ENCODE measurements around the gene CANT1. TPM values are rescaled to one million over a fixed set of nuclear protein-coding genes. Genes with fewer than 3 reads are reported as not detected.

Gene CANT1
- total RNA-seq: 10 to 100 TPM; 48.7 to 51.0 TPM

DNA sequence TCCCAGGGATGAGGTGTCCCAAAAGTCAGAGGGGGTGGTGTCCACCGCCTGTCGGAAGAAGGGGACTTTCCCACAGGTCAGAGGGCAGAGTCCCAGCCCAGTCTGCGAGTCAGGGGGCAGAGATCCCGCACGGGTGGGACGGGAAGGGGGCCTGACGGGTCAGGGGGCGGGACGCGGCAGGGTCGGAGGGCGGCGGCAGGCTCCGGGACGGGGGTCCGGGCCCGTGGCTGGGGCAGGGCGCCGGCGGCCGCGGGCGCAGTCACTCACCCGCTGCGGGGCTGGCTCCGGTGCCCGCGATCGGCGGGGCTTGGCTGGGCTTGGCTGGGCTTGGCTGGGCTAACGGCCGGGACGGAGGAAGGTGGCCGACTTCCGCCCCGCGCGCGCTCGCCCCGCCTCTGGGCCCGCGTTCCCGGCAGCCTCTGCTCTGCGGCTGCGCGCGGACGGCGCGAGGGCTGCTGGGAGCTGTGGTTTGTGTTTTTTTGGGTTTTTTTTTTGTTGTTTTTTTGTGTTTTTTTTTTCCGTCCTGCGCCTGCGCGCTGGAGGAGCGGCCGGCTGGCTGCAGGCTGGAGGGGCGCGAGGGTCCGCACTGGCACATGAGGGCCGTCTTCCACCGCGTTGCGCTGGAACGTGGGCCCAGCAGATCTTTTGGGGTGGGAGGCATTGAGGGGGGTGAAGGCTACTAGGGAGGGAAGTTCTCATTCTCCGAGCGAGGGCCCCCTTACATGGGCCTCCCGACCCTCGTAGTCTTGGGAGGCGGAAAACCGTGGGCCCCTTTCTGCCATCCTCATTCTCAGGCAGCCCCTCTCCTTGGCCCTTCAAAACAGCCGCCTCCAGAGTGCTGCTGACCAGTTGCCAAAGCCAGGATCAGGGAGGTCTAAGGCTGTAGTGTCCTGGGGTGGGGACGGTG, at the start of gene CANT1:
Gene CANT1, minus strand, starts transcription at position 368 of the 907 bp plus-strand sequence. CDS start 12,142 bp downstream, outside the sequence.
- peak within 1 kb of the TSS; percentile 92 for H3K27ac Mint-ChIP-seq

DNA sequence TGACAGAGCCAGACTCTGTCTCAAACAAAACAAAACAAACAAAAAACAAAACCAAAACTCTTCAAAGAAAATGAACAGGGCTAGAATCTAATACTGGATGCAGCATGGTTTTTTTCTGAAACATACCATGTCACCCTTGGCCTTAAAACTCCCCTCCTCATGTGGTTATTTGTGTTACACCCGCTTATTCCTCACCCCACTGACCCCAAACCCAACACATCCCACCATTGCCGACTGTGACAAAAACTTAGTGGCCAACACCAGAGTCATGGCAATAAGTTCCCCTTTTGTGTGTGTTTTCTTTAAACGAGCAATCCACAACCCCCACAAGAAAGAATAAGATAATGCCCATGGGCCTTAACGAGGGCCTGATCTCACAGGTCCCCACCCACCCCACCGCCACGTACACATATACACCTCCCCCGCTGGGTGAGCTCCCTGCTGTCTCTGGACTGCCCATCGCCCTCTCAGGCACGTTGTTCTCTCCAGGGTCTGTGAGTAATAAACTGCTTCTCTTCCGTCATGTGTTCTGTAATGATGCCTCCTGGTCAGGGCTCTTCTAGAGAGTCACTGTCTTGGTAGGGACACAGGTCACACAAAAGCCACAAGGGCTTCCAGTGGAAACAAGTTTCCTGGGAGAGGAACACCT, 48.3 kb upstream of the CANT1 start:
- no peak for DNase-seq
- no peak overlapping the region for H3K4me3 Mint-ChIP-seq
- H3K36me3 Mint-ChIP-seq (ENCODE audit: low read depth): no peaks in the 10 kb centered on the region
- CTCF ChIA-PET: interaction anchor here (1.3 kb wide), 1 partner anchor 30 kb away, joined by 4 read pairs; no protein-coding TSS in a partner anchor
- intact Hi-C loops (cut with micrococcal nuclease): no loop called here
- H3K4me1 Mint-ChIP-seq (ENCODE audit: low read depth): no peaks in the 10 kb centered on the region
- H3K27me3 Mint-ChIP-seq (ENCODE audit: low read depth): peaks cover 2% of the 10 kb centered on the region
- H3K9me3 Mint-ChIP-seq: peaks cover 20% of the 10 kb centered on the region
- H3K27ac Mint-ChIP-seq: no peak overlapping the region

More for the DNA sequence above, at the start of gene CANT1:
- Mint-ChIP-seq H3K9me3 (peaks cover 2% of the 10 kb centered on the region), H3K4me1 (ENCODE audit: low read depth) (peaks cover 37% of the 10 kb centered on the region), H3K4me3 (peak within 1 kb of the TSS; percentile 89), H3K36me3 (ENCODE audit: low read depth) (peaks cover 1% of the 10 kb centered on the region), H3K27me3 (ENCODE audit: low read depth) (peaks cover 1% of the 10 kb centered on the region)
- intact Hi-C loops (cut with micrococcal nuclease): no loop called here
- peak; percentile 86 for DNase-seq
- CTCF ChIA-PET: no interaction called here

DNA sequence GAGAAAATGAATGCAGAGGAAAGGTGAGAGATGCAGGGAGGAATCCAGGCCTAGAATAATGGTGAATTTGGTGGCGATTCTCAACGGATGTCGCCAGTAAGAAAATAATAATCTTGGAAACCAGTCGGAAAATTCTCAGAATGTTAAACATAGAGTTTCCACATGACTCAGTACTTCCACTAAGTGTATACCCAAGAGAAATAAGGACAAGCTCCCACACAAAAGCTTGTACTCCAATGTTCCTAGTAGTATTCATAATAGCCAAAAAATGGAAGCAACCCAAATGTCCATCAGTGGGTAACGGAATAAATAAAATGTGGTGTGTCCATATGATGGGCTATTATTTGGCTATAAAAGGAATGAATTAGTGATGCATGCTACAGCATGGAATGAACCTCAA, 45.6 kb upstream of the CANT1 start:
- Mint-ChIP-seq H3K36me3 (ENCODE audit: low read depth) (no peaks in the 10 kb centered on the region), H3K4me3 (no peak overlapping the region), H3K4me1 (ENCODE audit: low read depth) (no peaks in the 10 kb centered on the region), H3K27me3 (ENCODE audit: low read depth) (peaks cover 2% of the 10 kb centered on the region), H3K27ac (no peak overlapping the region), H3K9me3 (peaks cover 20% of the 10 kb centered on the region)
- CTCF ChIA-PET: no interaction called here
- no peak for DNase-seq
- intact Hi-C loops (cut with micrococcal nuclease): no loop called here

DNA sequence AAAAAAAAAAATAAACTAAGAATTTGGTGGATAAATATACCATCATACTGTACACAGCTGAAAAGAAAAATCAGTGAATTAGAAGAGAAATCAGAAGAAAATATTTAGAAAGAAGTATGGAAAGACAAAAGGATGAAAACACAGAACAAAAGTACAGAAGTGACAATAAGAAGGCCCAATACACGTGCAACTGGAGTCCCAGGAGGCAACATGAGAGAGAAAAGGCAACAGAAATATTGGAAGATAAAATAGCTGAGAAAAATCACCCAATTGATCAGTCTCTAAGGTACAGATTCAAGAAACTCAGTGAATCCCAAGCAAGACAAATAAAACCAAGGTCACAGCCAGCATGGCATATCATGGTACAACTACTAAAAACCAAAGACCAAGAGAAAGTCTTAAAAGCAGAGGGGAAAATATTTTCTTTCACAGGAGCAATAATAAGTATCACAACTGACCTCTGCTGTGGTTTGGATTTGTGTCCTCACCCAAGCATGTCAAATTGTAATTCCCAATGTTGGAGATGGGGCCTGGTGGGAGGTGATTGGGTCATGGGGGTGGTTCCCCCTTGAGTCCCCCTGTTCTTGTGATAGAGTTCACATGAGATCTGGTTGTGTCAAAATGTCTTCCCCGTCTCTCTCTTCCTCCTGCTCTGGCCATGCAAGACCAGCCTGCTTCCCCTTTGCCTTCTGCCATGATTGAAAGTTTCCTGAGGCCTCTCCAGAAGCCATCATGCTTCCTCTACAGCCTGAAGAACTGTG, 44.8 kb upstream of the CANT1 start:
- Mint-ChIP-seq H3K36me3 (ENCODE audit: low read depth) (no peaks in the 10 kb centered on the region), H3K9me3 (peaks cover 20% of the 10 kb centered on the region), H3K27ac (no peak overlapping the region), H3K27me3 (ENCODE audit: low read depth) (peaks cover 2% of the 10 kb centered on the region), H3K4me1 (ENCODE audit: low read depth) (no peaks in the 10 kb centered on the region), H3K4me3 (no peak overlapping the region)
- CTCF ChIA-PET: interaction anchor here (1.0 kb wide), 1 partner anchor 339 kb away, joined by 4 read pairs; no protein-coding TSS in a partner anchor
- intact Hi-C loops (cut with micrococcal nuclease): no loop called here
- DNase-seq: no peak

DNA sequence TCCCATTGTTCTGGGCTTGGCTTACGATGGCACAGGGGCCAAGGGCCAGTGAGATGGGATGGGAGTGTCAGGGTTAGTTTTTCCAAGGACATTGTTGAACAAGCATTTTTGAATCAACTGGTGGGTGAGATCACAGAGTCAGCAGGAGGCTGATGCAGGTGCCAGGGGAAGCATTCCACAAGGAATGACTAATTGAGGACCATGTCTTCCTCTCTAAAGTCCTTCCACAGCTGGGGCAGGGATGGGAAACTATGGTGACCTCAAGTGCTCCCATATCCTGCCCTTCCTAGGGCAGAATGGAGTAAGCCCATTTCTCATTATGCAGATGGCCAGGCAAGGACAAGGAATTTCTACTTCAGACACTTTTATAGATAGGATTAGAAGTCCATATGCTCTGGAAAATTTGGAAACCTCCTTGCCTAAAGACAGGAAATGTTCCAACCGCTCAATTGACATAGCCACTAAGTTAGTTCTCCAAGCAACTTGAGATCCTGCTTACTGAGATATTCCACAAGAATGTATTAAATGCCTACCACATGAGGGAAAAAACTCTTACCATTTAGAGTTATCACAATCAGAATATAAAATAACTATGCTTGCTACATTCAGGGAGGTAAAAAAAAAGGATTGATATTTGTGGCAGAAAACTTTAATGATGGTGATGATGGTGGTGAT, 43.8 kb upstream of the CANT1 start:
- H3K27ac Mint-ChIP-seq: no peak overlapping the region
- CTCF ChIA-PET: interaction anchor here (1.0 kb wide), 1 partner anchor 340 kb away, joined by 4 read pairs; no protein-coding TSS in a partner anchor

DNA sequence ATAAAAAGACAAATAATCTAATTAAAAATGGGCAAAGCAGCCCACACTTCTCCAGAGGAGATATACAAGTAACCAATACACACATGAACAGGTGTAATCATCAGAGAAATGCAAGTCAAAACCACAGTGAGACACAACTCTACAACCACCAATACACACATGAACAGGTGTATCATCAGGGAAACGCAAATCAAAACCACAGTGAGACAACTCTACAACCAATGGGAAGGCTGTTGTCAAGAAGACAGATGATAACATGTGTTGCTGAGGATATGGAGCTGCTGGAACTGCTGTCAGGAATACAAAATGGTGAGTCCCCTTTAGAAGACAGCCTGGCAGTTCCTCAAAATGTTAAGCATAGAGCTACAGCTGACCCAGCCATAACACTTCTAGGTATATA, 42.6 kb upstream of the CANT1 start:
- Mint-ChIP-seq H3K9me3 (peaks cover 16% of the 10 kb centered on the region), H3K36me3 (ENCODE audit: low read depth) (no peaks in the 10 kb centered on the region)

More for the DNA sequence above, 43.8 kb upstream of the CANT1 start:
- Mint-ChIP-seq H3K4me3 (no peak overlapping the region), H3K36me3 (ENCODE audit: low read depth) (no peaks in the 10 kb centered on the region), H3K4me1 (ENCODE audit: low read depth) (no peaks in the 10 kb centered on the region), H3K9me3 (peaks cover 20% of the 10 kb centered on the region), H3K27me3 (ENCODE audit: low read depth) (peaks cover 2% of the 10 kb centered on the region)
- DNase-seq: no peak
- intact Hi-C loops (cut with micrococcal nuclease): no loop called here

DNA sequence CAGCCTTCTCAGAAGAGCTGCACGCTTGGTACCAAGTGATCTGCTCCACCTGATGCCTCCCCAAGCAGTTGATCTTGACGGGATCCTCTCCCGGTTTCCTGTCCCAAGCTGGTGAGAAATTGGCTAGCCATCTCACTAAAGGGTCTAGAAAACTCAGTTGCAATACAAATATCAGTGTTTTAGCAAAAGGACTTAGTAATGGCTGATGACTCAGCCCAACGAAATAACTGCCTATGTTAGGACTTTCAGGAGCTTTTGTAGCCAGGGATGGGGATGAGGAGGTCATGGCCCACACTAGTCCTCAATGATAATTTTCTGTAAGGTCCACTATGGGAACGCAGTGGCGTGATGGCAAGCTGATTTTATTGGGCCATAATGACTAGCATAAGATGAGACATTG, 41.7 kb upstream of the CANT1 start:
- Mint-ChIP-seq H3K27me3 (ENCODE audit: low read depth) (no peaks in the 10 kb centered on the region), H3K36me3 (ENCODE audit: low read depth) (no peaks in the 10 kb centered on the region), H3K27ac (no peak overlapping the region), H3K9me3 (peaks cover 16% of the 10 kb centered on the region), H3K4me3 (no peak overlapping the region), H3K4me1 (ENCODE audit: low read depth) (no peaks in the 10 kb centered on the region)
- CTCF ChIA-PET: no interaction called here
- intact Hi-C loops (cut with micrococcal nuclease): no loop called here
- DNase-seq: no peak

More for the DNA sequence above, 42.6 kb upstream of the CANT1 start:
- Mint-ChIP-seq H3K27ac (no peak overlapping the region), H3K4me3 (no peak overlapping the region), H3K27me3 (ENCODE audit: low read depth) (no peaks in the 10 kb centered on the region), H3K4me1 (ENCODE audit: low read depth) (no peaks in the 10 kb centered on the region)
- intact Hi-C loops (cut with micrococcal nuclease): no loop called here
- no peak for DNase-seq
- CTCF ChIA-PET: no interaction called here

DNA sequence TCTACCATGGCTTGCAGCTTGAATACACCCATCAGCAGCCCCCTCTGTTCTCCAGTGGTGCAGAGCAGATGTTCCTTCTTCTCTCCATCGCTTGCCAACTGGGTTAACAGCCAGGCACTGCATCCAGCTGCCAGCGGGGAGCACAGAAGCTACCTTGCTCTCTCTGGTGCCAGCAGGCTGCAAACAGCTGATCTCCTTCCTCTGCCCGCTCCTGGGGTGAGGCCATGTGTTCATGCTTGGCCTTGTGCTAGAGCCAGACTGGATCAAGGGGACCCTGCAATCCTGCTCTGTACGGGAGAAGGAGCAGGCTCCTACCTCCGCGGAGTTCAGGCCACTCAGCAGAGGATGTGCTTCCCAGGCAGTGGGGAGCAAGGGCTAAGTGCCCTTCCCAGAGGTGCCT, 41.0 kb upstream of the CANT1 start:
- intact Hi-C loops (cut with micrococcal nuclease): no loop called here
- no peak overlapping the region for H3K27ac Mint-ChIP-seq
- CTCF ChIA-PET: interaction anchor here (1.0 kb wide), 1 partner anchor 343 kb away, joined by 3 read pairs; no protein-coding TSS in a partner anchor
- no peak overlapping the region for H3K4me3 Mint-ChIP-seq
- no peak for DNase-seq
- H3K9me3 Mint-ChIP-seq: peaks cover 16% of the 10 kb centered on the region
- H3K27me3 Mint-ChIP-seq (ENCODE audit: low read depth): no peaks in the 10 kb centered on the region
- no peaks in the 10 kb centered on the region for H3K4me1 Mint-ChIP-seq (ENCODE audit: low read depth)
- H3K36me3 Mint-ChIP-seq (ENCODE audit: low read depth): no peaks in the 10 kb centered on the region

DNA sequence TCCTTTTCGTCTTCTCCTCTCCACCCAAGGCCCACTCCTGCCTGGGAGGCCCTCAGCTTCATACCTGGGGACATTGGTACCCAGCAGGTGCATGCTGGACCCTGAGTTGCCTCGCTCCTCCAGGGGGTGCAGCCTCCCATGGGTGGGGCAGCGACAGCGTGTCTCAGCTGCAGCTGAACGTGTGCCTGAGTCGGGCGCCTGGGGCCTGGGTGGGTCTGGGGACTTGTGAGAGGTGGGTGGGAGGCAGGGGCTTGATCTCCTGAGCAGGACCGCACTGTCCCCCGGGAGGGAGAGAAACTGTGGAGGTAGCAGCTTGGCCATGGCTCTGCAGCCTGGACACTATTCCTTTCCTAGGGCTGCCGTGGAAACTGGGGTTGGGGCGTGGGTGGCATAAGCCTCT, 40.3 kb upstream of the CANT1 start:
- no peak for DNase-seq
- Mint-ChIP-seq H3K36me3 (ENCODE audit: low read depth) (no peaks in the 10 kb centered on the region), H3K9me3 (peaks cover 15% of the 10 kb centered on the region), H3K4me3 (no peak overlapping the region), H3K27me3 (ENCODE audit: low read depth) (peaks cover 2% of the 10 kb centered on the region), H3K27ac (no peak overlapping the region), H3K4me1 (ENCODE audit: low read depth) (no peaks in the 10 kb centered on the region)
- CTCF ChIA-PET: interaction anchor here (1.0 kb wide), 1 partner anchor 344 kb away, joined by 3 read pairs; no protein-coding TSS in a partner anchor
- intact Hi-C loops (cut with micrococcal nuclease): no loop called here

DNA sequence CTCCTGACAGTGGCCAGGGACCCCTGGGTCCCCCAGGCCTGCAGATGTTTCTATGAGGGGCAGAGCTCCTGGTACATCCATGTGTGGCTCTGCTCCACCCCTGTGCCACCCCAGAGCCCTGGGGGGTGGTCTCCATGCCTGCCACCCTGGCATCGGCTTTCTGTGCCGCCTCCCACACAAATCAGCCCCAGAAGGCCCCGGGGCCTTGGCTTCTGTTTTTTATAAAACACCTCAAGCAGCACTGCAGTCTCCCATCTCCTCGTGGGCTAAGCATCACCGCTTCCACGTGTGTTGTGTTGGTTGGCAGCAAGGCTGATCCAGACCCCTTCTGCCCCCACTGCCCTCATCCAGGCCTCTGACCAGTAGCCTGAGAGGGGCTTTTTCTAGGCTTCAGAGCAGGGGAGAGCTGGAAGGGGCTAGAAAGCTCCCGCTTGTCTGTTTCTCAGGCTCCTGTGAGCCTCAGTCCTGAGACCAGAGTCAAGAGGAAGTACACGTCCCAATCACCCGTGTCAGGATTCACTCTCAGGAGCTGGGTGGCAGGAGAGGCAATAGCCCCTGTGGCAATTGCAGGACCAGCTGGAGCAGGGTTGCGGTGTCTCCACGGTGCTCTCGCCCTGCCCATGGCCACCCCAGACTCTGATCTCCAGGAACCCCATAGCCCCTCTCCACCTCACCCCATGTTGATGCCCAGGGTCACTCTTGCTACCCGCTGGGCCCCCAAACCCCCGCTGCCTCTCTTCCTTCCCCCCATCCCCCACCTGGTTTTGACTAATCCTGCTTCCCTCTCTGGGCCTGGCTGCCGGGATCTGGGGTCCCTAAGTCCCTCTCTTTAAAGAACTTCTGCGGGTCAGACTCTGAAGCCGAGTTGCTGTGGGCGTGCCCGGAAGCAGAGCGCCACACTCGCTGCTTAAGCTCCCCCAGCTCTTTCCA, 39.5 kb upstream of the CANT1 start:
- no peak for DNase-seq
- Mint-ChIP-seq H3K27ac (no peak overlapping the region), H3K4me1 (ENCODE audit: low read depth) (no peaks in the 10 kb centered on the region), H3K9me3 (peaks cover 9% of the 10 kb centered on the region), H3K36me3 (ENCODE audit: low read depth) (no peaks in the 10 kb centered on the region), H3K4me3 (no peak overlapping the region), H3K27me3 (ENCODE audit: low read depth) (peaks cover 3% of the 10 kb centered on the region)
- CTCF ChIA-PET: interaction anchor here (0.5 to 0.6 kb wide), 2 partner anchors 63 to 337 kb away, joined by 4 read pairs; no protein-coding TSS in a partner anchor
- intact Hi-C loops (cut with micrococcal nuclease): no loop called here

Measured in activated naive CD4-positive, alpha-beta T cell treated with anti-CD3 and anti-CD28 coated beads for 36 hours (primary cell).